ENCODE data around the gene ENC1.

GRCh38 chr5:74643111-74643562, 2.6 kb upstream of the ENC1 start:
- TF ChIP-seq POLR2A (IDR thresholded peaks at IDR 0.05; ENCODE audit: low read depth): no peak
- TF ChIP-seq CTCF (IDR thresholded peaks at IDR 0.05): no peak
- TF ChIP-seq POLR2AphosphoS5 (IDR thresholded peaks at IDR 0.05): no peak
- no peak for TF ChIP-seq EP300 (IDR thresholded peaks at IDR 0.05)
